GM18517 (cell line): ENCODE results near the gene RIPOR3.
"Not testable (repeated sequence)": the region's sequence is repeated elsewhere in the genome, so short reads cannot be mapped to it uniquely, and the experiment has no call there.

ENCODE experiments used
- ATAC-seq: cut with Tn5 transposase; IDR thresholded peaks from one replicate; pipeline ENCODE4 v1.9.1; 2021; ENCODE audit warnings: mild to moderate bottlenecking, moderate library complexity; ENCODE audit not compliant: unreplicated experiment

The RIPOR3 gene

DNA sequence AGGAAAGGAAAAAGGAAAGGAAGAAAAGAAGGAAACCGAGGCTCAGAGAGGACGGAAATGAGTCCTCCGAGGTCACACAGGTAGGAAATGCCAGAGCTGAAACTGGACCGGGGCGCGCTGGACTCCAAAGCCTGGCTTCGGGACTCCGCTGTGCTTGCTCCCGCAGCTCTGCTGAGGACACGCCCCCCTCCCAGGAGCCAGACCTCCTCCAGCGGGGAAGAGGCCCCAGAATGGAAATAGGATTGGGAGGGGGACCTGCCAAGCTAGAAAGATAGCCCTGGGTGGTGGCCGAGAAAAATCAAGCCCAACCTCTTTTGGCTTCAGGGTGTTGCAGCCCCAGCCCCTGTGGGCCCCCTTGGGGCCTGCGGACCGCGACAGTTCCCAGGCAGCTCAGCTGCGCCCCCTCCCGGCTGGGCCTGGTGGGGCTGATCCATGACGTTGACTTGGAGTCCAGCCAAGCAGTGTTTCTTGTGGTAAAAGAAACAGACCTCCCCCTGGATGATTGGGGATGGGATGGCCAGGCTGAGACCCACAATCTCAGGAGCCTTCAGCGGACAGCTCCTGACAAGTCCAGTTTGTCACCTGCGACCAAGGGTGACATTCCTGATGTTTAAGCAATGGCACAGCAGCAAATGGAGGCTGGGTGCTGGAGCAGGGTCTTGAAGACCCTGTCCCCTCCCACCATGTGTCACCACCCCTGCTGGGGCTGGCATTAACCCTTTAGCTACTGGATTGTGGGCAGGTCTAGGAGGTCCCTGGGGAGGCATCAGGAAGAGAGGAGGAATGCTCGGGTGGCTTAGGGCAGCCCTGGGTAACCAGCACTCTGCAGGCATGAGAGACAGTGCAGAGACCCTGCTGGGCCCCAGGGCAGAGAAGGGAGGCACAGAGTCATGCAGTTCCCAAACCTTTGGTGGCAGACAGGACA lies 55.4 kb downstream of the RIPOR3 start:
- no peak for ATAC-seq

GRCh38 chr20:50635014-50635557 lies 56.3 kb downstream of the RIPOR3 start:
- no peak for ATAC-seq

- no peak for ATAC-seq
These were observed 57.2 kb downstream of the RIPOR3 start for GRCh38 chr20:50634191-50634590.

DNA sequence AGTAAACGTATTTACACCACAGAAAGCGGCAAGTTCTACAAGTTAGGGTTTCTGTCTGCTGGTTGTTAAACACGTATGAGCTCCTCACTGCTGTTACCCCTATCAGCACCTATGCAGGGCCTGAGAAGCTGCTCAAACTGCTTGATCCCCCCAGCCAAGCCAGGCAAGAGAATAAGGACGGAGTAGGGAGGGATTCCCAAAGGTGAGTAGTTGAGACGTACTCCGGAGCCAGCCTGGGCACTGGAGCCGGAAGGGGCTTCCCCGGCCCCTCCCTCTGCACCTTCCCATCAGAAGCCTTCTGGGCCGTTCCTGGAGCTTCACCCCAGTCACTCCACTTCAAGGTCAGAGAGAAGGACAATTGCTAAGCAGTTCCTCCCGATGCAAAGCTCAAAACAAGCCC lies 58.0 kb downstream of the RIPOR3 start:
- ATAC-seq: no peak

- no peak for ATAC-seq
These were observed 58.6 kb downstream of the RIPOR3 start for GRCh38 chr20:50632701-50633100.

GRCh38 chr20:50632236-50632635 lies 59.1 kb downstream of the RIPOR3 start:
- no peak for ATAC-seq

DNA sequence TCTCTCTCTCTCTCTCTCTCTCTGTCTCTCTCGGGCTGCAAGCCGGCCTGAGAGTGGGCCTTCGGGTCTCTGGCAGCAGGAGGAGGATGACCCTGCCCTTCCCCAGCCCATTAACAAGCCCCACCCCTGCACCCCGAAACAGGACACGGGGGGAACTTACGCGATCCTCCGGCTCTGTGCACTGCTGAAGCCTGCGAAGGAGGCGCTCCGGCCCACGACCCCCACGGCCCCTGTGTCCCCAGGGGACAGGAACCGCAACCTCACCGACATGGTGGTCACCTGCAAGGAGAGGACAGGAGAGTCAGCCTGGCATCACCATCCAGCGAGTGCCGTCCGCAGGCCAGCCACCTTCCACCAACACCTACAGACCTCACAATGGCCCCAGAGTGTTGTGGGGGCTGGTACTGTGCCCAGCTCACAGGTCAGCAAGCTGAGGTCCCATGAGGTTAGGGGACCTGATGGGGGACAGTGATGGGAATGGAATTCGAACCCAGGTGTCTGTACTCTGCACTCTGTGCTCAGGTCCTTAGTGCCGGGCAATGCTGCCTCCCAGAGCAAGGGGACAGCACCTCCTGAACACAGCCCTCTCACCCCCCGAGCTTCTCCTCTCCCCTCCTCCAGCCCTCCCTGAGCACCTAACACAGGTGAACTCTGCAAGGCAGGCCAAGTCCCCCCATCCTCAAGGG lies 60.6 kb downstream of the RIPOR3 start:
- no peak for ATAC-seq

GRCh38 chr20:50629670-50630045 lies 61.7 kb downstream of the RIPOR3 start:
- ATAC-seq: no peak

GRCh38 chr20:50628853-50629669 lies 62.3 kb downstream of the RIPOR3 start:
- ATAC-seq: no peak

GRCh38 chr20:50628332-50628731 lies 63.0 kb downstream of the RIPOR3 start:
- ATAC-seq: no peak

- no peak for ATAC-seq
These were observed 63.6 kb downstream of the RIPOR3 start for GRCh38 chr20:50627747-50628146.

DNA sequence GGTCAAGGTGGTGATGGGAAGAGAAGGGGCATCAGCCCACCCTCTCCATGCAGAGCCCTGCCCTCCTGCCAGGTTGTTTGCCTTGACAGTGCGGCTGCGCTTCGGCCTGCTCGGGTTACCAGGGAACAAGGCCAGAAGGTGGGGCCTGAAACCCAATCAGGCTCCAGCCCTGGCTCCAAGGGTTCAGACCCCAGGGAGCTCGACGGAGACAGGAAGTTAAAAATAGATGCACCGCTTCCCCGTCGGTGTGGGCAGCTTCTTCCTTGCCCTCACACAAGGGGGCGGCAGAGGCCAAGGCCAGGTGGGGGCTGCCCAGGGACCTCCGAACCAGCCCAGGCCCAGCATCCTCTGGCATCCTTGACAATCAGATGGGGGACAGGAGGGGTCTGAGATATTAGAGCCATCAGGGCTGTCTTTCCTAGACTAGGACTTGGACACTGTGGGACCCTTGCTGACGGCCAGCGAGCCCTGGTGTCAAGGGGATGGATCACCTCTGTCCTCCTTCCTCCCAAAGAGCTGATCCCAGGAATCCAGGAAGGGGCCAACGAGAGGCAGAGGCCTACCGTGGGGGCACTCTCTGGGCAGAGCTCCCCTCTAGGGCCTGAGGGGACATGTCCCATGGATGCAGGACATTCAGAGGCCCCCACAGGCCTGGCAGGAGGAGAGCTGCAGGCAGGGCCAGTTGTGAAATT lies 65.2 kb downstream of the RIPOR3 start:
- ATAC-seq: no peak

GRCh38 chr20:50624351-50625016 lies 66.9 kb downstream of the RIPOR3 start:
- no peak for ATAC-seq

- ATAC-seq: no peak
These were observed 70.2 kb downstream of the RIPOR3 start for GRCh38 chr20:50621068-50621665.

- ATAC-seq: not testable (repeated sequence)
These were observed 70.9 kb downstream of the RIPOR3 start for GRCh38 chr20:50620459-50620858.

- ATAC-seq: no peak
These were observed 72.8 kb downstream of the RIPOR3 start for GRCh38 chr20:50618537-50618936.

GRCh38 chr20:50617022-50617421 lies 74.3 kb downstream of the RIPOR3 start:
- no peak for ATAC-seq

DNA sequence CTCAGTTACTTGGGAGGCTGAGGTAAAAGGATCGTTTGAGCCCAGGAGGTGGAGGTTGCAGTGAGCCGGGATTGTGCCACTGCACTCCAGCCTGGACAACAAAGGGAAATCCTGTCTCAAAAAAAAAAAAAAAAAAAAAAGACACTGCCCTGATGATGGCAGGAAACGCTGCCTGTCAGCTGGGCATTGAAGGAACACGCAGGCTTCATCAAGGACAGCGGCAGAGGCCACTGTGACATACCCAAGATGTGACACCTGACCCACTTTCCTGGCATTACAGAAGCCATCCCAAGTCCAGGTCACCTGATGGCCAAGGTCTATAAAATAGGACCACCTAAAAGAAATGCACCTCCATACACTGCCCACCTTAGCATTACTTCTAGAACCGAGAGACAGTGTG lies 75.9 kb downstream of the RIPOR3 start:
- ATAC-seq: no peak

DNA sequence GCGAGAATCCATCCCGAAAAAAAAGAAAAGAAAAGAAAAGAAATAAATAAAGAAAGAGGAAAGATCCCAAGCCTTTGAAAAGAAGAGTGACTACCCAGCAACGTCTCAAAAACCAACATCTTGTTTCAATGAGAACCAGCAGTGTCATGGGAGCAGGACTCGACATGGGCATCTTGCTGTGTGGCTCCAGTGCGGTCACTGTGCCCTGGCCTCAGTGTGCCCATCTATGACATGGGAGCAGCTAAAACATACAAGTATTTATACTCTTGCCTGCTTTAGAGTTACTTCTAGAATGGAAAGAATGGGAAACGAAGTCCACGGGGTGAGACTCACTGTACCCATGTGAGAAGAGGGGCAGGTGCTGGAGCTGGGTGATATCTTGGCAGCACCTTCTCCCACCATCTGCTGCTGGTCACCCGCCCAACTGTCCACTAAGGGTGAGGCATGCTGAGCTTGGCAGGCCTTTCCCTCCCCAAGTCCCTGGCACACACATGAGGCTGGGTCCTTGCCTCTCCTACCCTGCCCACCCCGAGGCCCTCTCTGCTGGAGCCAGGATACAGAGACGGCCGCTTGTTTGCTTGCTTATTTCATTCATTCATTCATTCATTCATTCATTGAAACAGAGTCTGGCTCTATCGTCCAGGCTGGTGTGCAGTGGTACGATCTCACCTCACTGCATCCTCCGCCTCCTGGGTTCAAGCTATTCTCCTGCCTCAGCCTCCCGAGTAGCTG lies 77.7 kb downstream of the RIPOR3 start:
- ATAC-seq: no peak
